Left lung (tissue), 10 donors: Measurements from ENCODE around the gene CCDC102B. TPM values are rescaled to one million over a fixed set of nuclear protein-coding genes. Genes with fewer than 3 reads are reported as not detected.

Experiments
- ATAC-seq: fragments of 200-7000 bp; cut with Tn5 transposase; one replicate; pipeline ENCODE4 v1.9.1; 2020; ENCODE audit warnings: moderate library complexity
- DNase-seq, 4 donors: peaks; one replicate each; pipeline ENCODE4 v3.0.0-alpha.2; 2013 to 2020
- H3K27ac ChIP-seq, 2 donors: fragments of 200-600 bp; sonication (generic) in 1 of 2; one replicate each; pipeline versions ENCODE4 v1.5.0 to v1.8.0; 2020 to 2021
- H3K27me3 ChIP-seq, 2 donors: fragments of 200-600 bp; sonication (generic) in 1 of 2; one replicate each; pipeline versions ENCODE4 v1.5.0 to v1.8.0; 2020 to 2021
- H3K36me3 ChIP-seq, 2 donors: fragments of 200-600 bp; sonication (generic) in 1 of 2; one replicate each; pipeline versions ENCODE4 v1.5.0 to v1.8.0; 2020 to 2021
- H3K4me1 ChIP-seq, 2 donors: fragments of 200-600 bp; one replicate each; pipeline ENCODE4 v1.8.0; 2021
- H3K4me3 ChIP-seq, 2 donors: fragments of 200-600 bp; sonication (generic) in 1 of 2; one replicate each; pipeline versions ENCODE4 v1.5.0 to v1.8.0; 2020 to 2021; ENCODE audit warnings: mild to moderate bottlenecking in 1 of 2
- H3K9me3 ChIP-seq, 2 donors: fragments of 200-600 bp; sonication (generic) in 1 of 2; one replicate each; pipeline versions ENCODE4 v1.5.0 to v1.8.0; 2020 to 2021
- CTCF ChIP-seq, 2 donors: fragments of 200-600 bp; sonication (generic) in 1 of 2; IDR thresholded peaks; one replicate each; pipeline versions ENCODE4 v1.5.0 to v1.8.0; 2021; ENCODE audit warnings: antibody characterized with exemption in 2 of 2
- intact Hi-C, 2 donors: fragments of 100-400 bp; cut with DNase I; formaldehyde crosslinking; loops; one replicate each; pipeline versions ENCODE4 v1.11.2 to v1.14.2; 2022
- polyA plus RNA-seq, 6 donors: library from polyadenylated mRNA; unstranded; fragments of 120-200 nt; gene quantifications; one replicate each; pipeline ENCODE4 v1.2.1, GENCODE V29; 2013; ENCODE audit not compliant: insufficient read length in 6 of 6
- total RNA-seq, 2 donors: library from RNA; stranded (reverse); fragmentation: NEBNext Ultra II Directional; extraction: Animal tissue kit (Norgen Biotek cat#: 25700); gene quantifications; one replicate each; pipeline ENCODE4 v1.2.1, GENCODE V29; 2021
- donor health status: DM: no; HTN: yes; CAD: no.
- donor health status: DM: no; HTN: no; CAD: no.

Gene CCDC102B
- total and polyA plus RNA-seq, 8 donors: 10.6 to 78.3 (median 15.6) TPM

DNA sequence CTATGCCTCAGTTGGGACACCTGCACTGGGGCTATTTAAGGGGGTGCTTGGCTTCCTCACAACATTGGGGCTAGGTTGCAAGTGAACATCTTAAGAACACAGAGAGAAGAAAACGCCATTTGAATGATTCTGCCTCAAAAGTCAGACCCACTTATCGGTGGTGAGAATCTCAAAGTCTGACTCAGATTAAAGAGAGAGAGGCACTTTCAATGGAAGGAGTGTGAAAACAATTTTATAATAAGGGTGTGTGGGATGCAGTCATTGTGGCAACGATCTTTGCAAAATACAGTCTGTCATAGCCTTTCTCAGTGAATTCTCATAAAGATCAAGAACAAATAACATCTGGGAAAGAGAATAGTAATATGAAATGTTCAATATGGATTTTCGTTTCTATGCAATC lies 41.8 kb downstream of the CCDC102B start:
- peaks cover 4 to 35% of the 10 kb centered on the region in 2 donors for H3K4me1 ChIP-seq
- no peaks in the 10 kb centered on the region for H3K27me3 ChIP-seq
- DNase-seq: no peak
- H3K27ac ChIP-seq: peak overlapping the region in 1 of 2 donors; percentile 45
- ATAC-seq: no peak
- intact Hi-C loops: no loop called here
- no peak overlapping the region for H3K4me3 ChIP-seq
- H3K9me3 ChIP-seq: no peaks in the 10 kb centered on the region
- TF ChIP-seq CTCF (IDR thresholded peaks at IDR 0.05): no peak
- no peaks in the 10 kb centered on the region for H3K36me3 ChIP-seq

DNA sequence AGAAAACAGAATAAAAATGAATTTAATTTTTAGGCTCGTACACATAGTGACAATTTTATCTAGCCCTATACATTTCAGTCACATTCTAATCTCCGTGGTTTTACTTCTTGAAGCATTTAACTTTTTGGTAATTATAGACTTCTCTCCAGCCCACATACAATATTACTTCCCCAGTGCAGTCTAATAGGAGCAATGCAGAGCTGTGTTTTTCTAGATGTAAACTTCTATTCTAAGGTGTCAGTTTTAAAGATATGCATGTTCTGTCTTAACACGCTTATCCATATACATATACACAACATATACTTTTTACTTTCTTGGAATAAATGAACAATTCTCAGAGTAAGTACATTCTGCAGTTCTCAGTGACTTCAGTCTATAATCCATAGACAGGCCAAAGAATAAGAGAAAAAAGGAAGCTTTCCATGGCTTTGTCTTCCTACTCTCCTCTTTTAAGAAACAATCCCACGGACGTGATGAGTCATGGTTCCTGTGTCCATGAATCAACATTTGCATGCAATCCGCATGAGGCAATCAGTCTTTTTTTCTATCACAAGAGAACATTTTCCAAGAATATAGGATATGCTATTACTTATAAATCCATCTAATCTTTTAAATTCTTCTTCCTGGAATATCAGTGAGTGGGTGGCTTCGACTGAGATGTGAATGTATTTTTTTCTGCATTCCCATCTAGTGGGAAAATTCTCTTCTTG lies 42.8 kb downstream of the CCDC102B start:
- Histone ChIP-seq H3K27ac (peak overlapping the region; percentile 49 to 66), H3K36me3 (no peaks in the 10 kb centered on the region), H3K27me3 (no peaks in the 10 kb centered on the region), H3K9me3 (no peaks in the 10 kb centered on the region), H3K4me3 (no peak overlapping the region), H3K4me1 (peaks cover 4 to 35% of the 10 kb centered on the region in 2 donors)
- no peak for TF ChIP-seq CTCF (IDR thresholded peaks at IDR 0.05)
- ATAC-seq (peak; percentile 58), DNase-seq (no peak)
- intact Hi-C loops: no loop called here

DNA sequence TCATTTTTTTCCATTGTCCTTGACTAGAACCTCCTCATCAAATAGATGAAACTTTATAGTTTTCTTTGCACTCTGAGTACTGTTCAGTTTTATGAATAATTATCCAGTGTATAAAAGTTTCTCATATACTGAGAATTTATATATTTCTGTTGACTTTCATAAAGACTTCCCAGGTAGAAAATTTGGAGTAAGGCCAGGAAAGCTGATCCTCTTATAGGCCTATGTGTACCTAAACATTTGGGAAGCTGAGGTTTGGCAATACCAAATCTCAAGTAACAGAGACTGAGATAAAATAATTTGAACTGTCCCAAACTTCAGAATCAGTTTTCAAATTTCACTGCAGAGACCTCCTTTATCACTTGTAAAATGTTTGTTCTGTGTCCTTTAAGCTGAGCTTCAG lies 43.4 kb downstream of the CCDC102B start:
- intact Hi-C loops: no loop called here
- H3K36me3 ChIP-seq: no peaks in the 10 kb centered on the region
- H3K27me3 ChIP-seq: no peaks in the 10 kb centered on the region
- peak overlapping the region; percentile 31 to 66 for H3K27ac ChIP-seq
- no peak overlapping the region for H3K4me3 ChIP-seq
- TF ChIP-seq CTCF (IDR thresholded peaks at IDR 0.05): no peak
- ATAC-seq (no peak), DNase-seq (no peak)
- H3K9me3 ChIP-seq: no peaks in the 10 kb centered on the region
- peaks cover 4 to 35% of the 10 kb centered on the region in 2 donors for H3K4me1 ChIP-seq

DNA sequence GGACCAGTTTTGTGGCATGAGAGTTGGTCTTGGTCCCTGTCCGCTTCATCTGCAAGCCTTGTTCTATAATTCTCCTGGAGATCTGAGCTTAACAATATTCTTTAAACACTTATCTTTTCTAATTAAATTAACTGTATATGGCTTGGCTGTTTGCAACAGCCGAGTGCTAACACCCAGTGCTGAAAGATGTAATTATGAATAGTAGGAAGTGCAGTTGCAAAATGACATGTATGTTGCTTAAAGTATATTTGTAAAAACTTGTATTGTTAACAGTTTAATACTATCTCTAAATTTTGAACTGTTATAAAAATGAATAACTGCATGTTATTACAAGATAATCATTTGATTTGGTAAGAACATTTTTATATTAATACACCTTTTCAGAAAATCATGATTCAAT lies 45.1 kb downstream of the CCDC102B start:
- intact Hi-C loops: no loop called here
- no peaks in the 10 kb centered on the region for H3K9me3 ChIP-seq
- no peak for DNase-seq
- no peak overlapping the region for H3K4me3 ChIP-seq
- H3K27ac ChIP-seq: no peak overlapping the region
- no peaks in the 10 kb centered on the region for H3K36me3 ChIP-seq
- H3K4me1 ChIP-seq: peaks cover 0 to 35% of the 10 kb centered on the region in 2 donors
- no peaks in the 10 kb centered on the region for H3K27me3 ChIP-seq
- no peak for ATAC-seq
- TF ChIP-seq CTCF (IDR thresholded peaks at IDR 0.05): no peak

DNA sequence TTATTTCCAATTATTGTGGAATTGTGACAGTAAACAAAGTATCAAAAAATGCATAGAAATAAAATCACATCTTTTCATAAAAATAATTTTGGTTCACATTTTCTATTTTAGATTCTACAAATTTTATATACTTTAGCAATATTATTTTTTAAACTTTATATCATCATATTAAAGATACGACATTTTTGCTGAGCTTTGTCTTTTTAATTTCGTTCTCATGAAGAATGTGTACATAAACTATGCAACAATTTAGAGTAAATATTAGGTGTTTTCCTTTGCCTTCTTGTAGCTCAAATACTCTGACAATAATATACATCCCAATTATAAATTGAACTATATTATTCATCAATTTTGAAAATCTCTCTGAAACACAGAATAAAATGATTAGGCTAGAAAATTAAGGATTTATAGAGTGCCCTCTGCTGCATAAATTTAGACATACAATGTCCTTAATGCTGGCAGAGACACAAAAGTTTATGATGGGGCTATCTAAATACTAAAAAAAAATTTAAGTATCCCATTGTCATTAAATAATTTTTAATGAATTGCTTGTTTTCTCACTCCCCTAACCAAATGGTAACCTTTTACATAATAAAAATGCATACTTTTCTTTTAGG lies 45.7 kb downstream of the CCDC102B start:
- no peaks in the 10 kb centered on the region for H3K36me3 ChIP-seq
- DNase-seq (no peak), ATAC-seq (no peak)
- intact Hi-C loops: no loop called here
- H3K27me3 ChIP-seq: no peaks in the 10 kb centered on the region
- no peak for TF ChIP-seq CTCF (IDR thresholded peaks at IDR 0.05)
- H3K9me3 ChIP-seq: no peaks in the 10 kb centered on the region
- no peak overlapping the region for H3K27ac ChIP-seq
- H3K4me1 ChIP-seq: peaks cover 0 to 34% of the 10 kb centered on the region in 2 donors
- no peak overlapping the region for H3K4me3 ChIP-seq
